H9 (cell line): Measurements from ENCODE around the gene PTTG1IP. TPM values are rescaled to one million over a fixed set of nuclear protein-coding genes. Genes with fewer than 3 reads are reported as not detected.

ENCODE experiments used
- DNase-seq: peaks from one replicate; pipeline ENCODE4 v3.0.0-alpha.2; 2017
- H2AFZ ChIP-seq: one replicate; pipeline ENCODE4 v1.6.1; 2013; ENCODE audit warnings: mild to moderate bottlenecking, low read length, control low read depth, moderate library complexity
- H2AK5ac ChIP-seq: 2 replicates; pipeline ENCODE4 v1.6.1; 2013; ENCODE audit warnings: low read length, control low read depth, mixed read lengths; ENCODE audit not compliant: insufficient read length
- H2BK120ac ChIP-seq: one replicate; pipeline ENCODE4 v1.6.1; 2013; ENCODE audit warnings: low read depth, mild to moderate bottlenecking, low read length, control low read depth, inconsistent platforms; ENCODE audit not compliant: poor library complexity, severe bottlenecking
- H2BK12ac ChIP-seq: 2 replicates; pipeline ENCODE4 v1.6.1; 2013; ENCODE audit warnings: low read length, control low read depth, mixed read lengths, low read depth; ENCODE audit not compliant: insufficient read length
- H2BK15ac ChIP-seq: 2 replicates; pipeline ENCODE4 v1.6.1; 2013; ENCODE audit warnings: low read depth, low read length, control low read depth
- H2BK20ac ChIP-seq: one replicate; pipeline ENCODE4 v1.6.1; 2013; ENCODE audit warnings: low read depth, mild to moderate bottlenecking, low read length, control low read depth, inconsistent platforms; ENCODE audit not compliant: poor library complexity, severe bottlenecking
- H2BK5ac ChIP-seq: 2 replicates; pipeline ENCODE4 v1.6.1; 2013; ENCODE audit warnings: low read length, control low read depth, mixed read lengths; ENCODE audit not compliant: insufficient read length
- H3K14ac ChIP-seq: 2 replicates; pipeline ENCODE4 v1.6.1; 2013; ENCODE audit warnings: low read length, control low read depth; ENCODE audit not compliant: insufficient read depth
- H3K18ac ChIP-seq: 2 replicates; pipeline ENCODE4 v1.6.1; 2013; ENCODE audit warnings: low read depth, mild to moderate bottlenecking, mixed read lengths, low read length, control low read depth; ENCODE audit not compliant: insufficient read length
- H3K23ac ChIP-seq: 2 replicates; pipeline ENCODE4 v1.6.1; 2013; ENCODE audit warnings: low read length, control low read depth, mixed read lengths, low read depth; ENCODE audit not compliant: insufficient read length
- H3K23me2 ChIP-seq: 2 replicates; pipeline ENCODE4 v1.6.1; 2013; ENCODE audit warnings: low read depth, mild to moderate bottlenecking, mixed read lengths, low read length, control low read depth; ENCODE audit not compliant: insufficient read length, poor library complexity, severe bottlenecking
- H3K27ac ChIP-seq: 2 replicates; pipeline ENCODE4 v1.5.1; 2013; ENCODE audit warnings: low read length, control low read depth, mixed read lengths, low read depth; ENCODE audit not compliant: insufficient read length
- H3K27me3 ChIP-seq: 2 replicates; pipeline ENCODE4 v1.6.1; 2013; ENCODE audit warnings: low read length, control low read depth, inconsistent platforms; ENCODE audit not compliant: insufficient read depth
- H3K4ac ChIP-seq: 2 replicates; pipeline ENCODE4 v1.6.1; 2013; ENCODE audit warnings: low read depth, mild to moderate bottlenecking, control low read depth, inconsistent platforms, low read length, moderate library complexity
- H3K4me1 ChIP-seq: 2 replicates; pipeline ENCODE4 v1.6.1; 2013; ENCODE audit warnings: low read length, control low read depth, inconsistent platforms; ENCODE audit not compliant: insufficient read depth
- H3K4me2 ChIP-seq: 2 replicates; pipeline ENCODE4 v1.6.1; 2013; ENCODE audit warnings: low read length, control low read depth, mixed read lengths; ENCODE audit not compliant: insufficient read length, insufficient read depth
- H3K56ac ChIP-seq: 2 replicates; pipeline ENCODE4 v1.6.1; 2013; ENCODE audit warnings: low read depth, mild to moderate bottlenecking, mixed read lengths, low read length, control low read depth; ENCODE audit not compliant: insufficient read length
- H3K79me1 ChIP-seq: 2 replicates; pipeline ENCODE4 v1.6.1; 2013; ENCODE audit warnings: low read depth, mild to moderate bottlenecking, moderate library complexity, low read length, control low read depth, inconsistent platforms; ENCODE audit not compliant: insufficient read depth, poor library complexity, severe bottlenecking
- H3K79me2 ChIP-seq: 2 replicates; pipeline ENCODE4 v1.6.1; 2013; ENCODE audit warnings: low read length, control low read depth, inconsistent platforms; ENCODE audit not compliant: insufficient read depth
- H3K9ac ChIP-seq: 2 replicates; pipeline ENCODE4 v1.6.1; 2013; ENCODE audit warnings: low read length, control low read depth, mixed read lengths; ENCODE audit not compliant: insufficient read length; ENCODE audit errors: extremely low read depth
- H3K9me3 ChIP-seq: one replicate; pipeline ENCODE4 v1.6.1; 2013; ENCODE audit warnings: low read depth, low read length, inconsistent platforms; ENCODE audit not compliant: control insufficient read depth
- H3T11ph ChIP-seq: one replicate; pipeline ENCODE4 v1.6.1; 2013; ENCODE audit warnings: mild to moderate bottlenecking, low read length, control low read depth, inconsistent platforms
- H4K20me1 ChIP-seq: one replicate; pipeline ENCODE4 v1.6.1; 2013; ENCODE audit not compliant: control insufficient read depth, insufficient read length, insufficient read depth
- H4K5ac ChIP-seq: 2 replicates; pipeline ENCODE4 v1.6.1; 2013; ENCODE audit warnings: low read depth, mild to moderate bottlenecking, mixed read lengths, low read length, control low read depth; ENCODE audit not compliant: insufficient read length
- H4K8ac ChIP-seq: replicated peaks from 2 replicates; pipeline ENCODE4 v1.6.1; 2013; ENCODE audit warnings: low read length, control low read depth, mixed read lengths, low read depth; ENCODE audit not compliant: insufficient read length
- H4K91ac ChIP-seq: 2 replicates; pipeline ENCODE4 v1.6.1; 2013; ENCODE audit warnings: low read depth, mild to moderate bottlenecking, moderate library complexity, mixed read lengths, low read length, control low read depth; ENCODE audit not compliant: insufficient read length
- H3K27ac Mint-ChIP-seq, 3 experiments: 2 replicates in 2 of 3; 3 replicates in 1 of 3; pipeline ENCODE4 v1.8.0; 2020 to 2021; ENCODE audit warnings: mixed read lengths in 3 of 3, mild to moderate bottlenecking in 1 of 3, moderate library complexity in 1 of 3
- H3K27me3 Mint-ChIP-seq: 2 replicates; pipeline ENCODE4 v1.8.0; 2021; ENCODE audit warnings: low read depth, mild to moderate bottlenecking, moderate library complexity, mixed read lengths
- H3K36me3 Mint-ChIP-seq, 3 experiments: 2 replicates in 2 of 3; 3 replicates in 1 of 3; pipeline ENCODE4 v1.8.0; 2020 to 2021; ENCODE audit warnings: low read depth in 3 of 3, mixed read lengths in 3 of 3; ENCODE audit not compliant: insufficient read depth in 1 of 3
- H3K4me1 Mint-ChIP-seq, 2 experiments: 2 replicates each; pipeline ENCODE4 v1.8.0; 2020; ENCODE audit warnings: mixed read lengths in 2 of 2
- H3K4me3 Mint-ChIP-seq, 2 experiments: 2 replicates in 1 of 2; 3 replicates in 1 of 2; pipeline ENCODE4 v1.8.0; 2020 to 2021; ENCODE audit warnings: mild to moderate bottlenecking in 2 of 2, mixed read lengths in 2 of 2, moderate library complexity in 1 of 2
- H3K9me3 Mint-ChIP-seq, 2 experiments: 2 replicates in 1 of 2; 3 replicates in 1 of 2; pipeline ENCODE4 v1.8.0; 2020; ENCODE audit warnings: mild to moderate bottlenecking in 2 of 2, mixed read lengths in 2 of 2, moderate library complexity in 1 of 2
- CTCF ChIP-seq: fragments of 200-600 bp; sonication (generic); conservative IDR thresholded peaks from 3 replicates; pipeline ENCODE4 v1.8.0; 2021; ENCODE audit warnings: antibody characterized with exemption, mild to moderate bottlenecking
- WGBS: extraction: QIAGEN DNeasy Blood & Tissue Kit; methylation state at CpG from one replicate; pipeline ENCODE4 v1.1.7; 2013; ENCODE audit warnings: missing lambda C conversion rate, low lambda C conversion rate, mixed read lengths; ENCODE audit not compliant: insufficient read length; ENCODE audit errors: extremely low coverage; 5-methylcytosine and 5-hydroxymethylcytosine counted together
- total RNA-seq: library from RNA; stranded (reverse); gene quantifications from 2 replicates; pipeline ENCODE4 v1.2.1, GENCODE V29; 2021

The PTTG1IP gene
- total RNA-seq, 1 experiment from 2014 or later, result 107 TPM

GRCh38 chr21:44881198-44881872 lies 7.8 kb upstream of the PTTG1IP start:
- H2BK20ac ChIP-seq, result no peak overlapping the region
- no peak overlapping the region for H3K14ac ChIP-seq
- H3K4ac ChIP-seq, result no peak overlapping the region
- H3K56ac ChIP-seq, result no peak overlapping the region
- WGBS, result no CpG with 5 or more reads among the region's 6 CpGs
- Mint-ChIP-seq H3K4me1 (no peaks in the 10 kb centered on the region), H3K36me3 (no peaks in the 10 kb centered on the region), H3K9me3 (no peaks in the 10 kb centered on the region; a peak in 1 of 5 replicates), H3K27ac (no peak overlapping the region), H3K4me3 (no peak overlapping the region), H3K27me3 (peaks cover 20% of the 10 kb centered on the region)
- no peaks in the 10 kb centered on the region for H3K4me1 ChIP-seq
- H2BK5ac ChIP-seq, result no peak overlapping the region
- H2BK120ac ChIP-seq, result no peak overlapping the region
- H3K9ac ChIP-seq, result no peak overlapping the region
- H3K23me2 ChIP-seq, result no peaks in the 10 kb centered on the region
- H2AFZ ChIP-seq, result no peak overlapping the region
- no peak overlapping the region for H2AK5ac ChIP-seq
- DNase-seq, result no peak
- no peak overlapping the region for H3K18ac ChIP-seq
- H3K79me2 ChIP-seq, result no peaks in the 10 kb centered on the region
- no peaks in the 10 kb centered on the region for H3K9me3 ChIP-seq
- TF ChIP-seq CTCF, result no peak
- no peak overlapping the region for H4K91ac ChIP-seq
- no peaks in the 10 kb centered on the region for H3K79me1 ChIP-seq
- H4K20me1 ChIP-seq, result no peaks in the 10 kb centered on the region
- no peak overlapping the region for H3K27ac ChIP-seq
- H4K8ac ChIP-seq, result no peak overlapping the region
- H3T11ph ChIP-seq, result no peak overlapping the region
- no peak overlapping the region for H3K4me2 ChIP-seq
- no peak overlapping the region for H3K23ac ChIP-seq
- H4K5ac ChIP-seq, result no peak overlapping the region
- H2BK12ac ChIP-seq, result no peak overlapping the region
- no peak overlapping the region for H2BK15ac ChIP-seq
- no peaks in the 10 kb centered on the region for H3K27me3 ChIP-seq
